PC-3 (cell line): ENCODE measurements around the gene TFEC.

Source experiments
- CTCF ChIP-seq: fragments of 300-600 bp; sonication (generic); conservative IDR thresholded peaks from 2 replicates; pipeline ENCODE4 v1.5.1; 2017; ENCODE audit warnings: antibody characterized with exemption, low read depth, mild to moderate bottlenecking, low read length
- EZH2 ChIP-seq: fragments of 300-600 bp; sonication (generic); IDR thresholded peaks from one replicate; pipeline ENCODE4 v1.6.1; 2017; ENCODE audit warnings: antibody characterized with exemption, mild to moderate bottlenecking, low read length; ENCODE audit not compliant: unreplicated experiment

GRCh38 chr7:115997221-115997620, 33.3 kb downstream of the TFEC start:
- TF ChIP-seq CTCF (no peak), EZH2 (no peak)
